ENCODE results near the gene SLC17A8.

- TF ChIP-seq ZNF157 (tag by site-specific recombination; IDR thresholded peaks at IDR 0.05) (no peak), CTCF (tag by site-specific recombination; IDR thresholded peaks at IDR 0.05) (no peak)
Observed at GRCh38 chr12:100443434-100443833, 86.6 kb downstream of the SLC17A8 start.
